Peyer's patch (tissue), 4 donors: ENCODE measurements around the gene THPO.

Source experiments
- POLR2A ChIP-seq, 2 donors: fragments of 450-650 bp; IDR thresholded peaks; one replicate each; pipeline ENCODE4 v1.5.1; 2017; ENCODE audit warnings: antibody characterized with exemption in 2 of 2, mild to moderate bottlenecking in 2 of 2, moderate library complexity in 2 of 2
- TF ChIP-seq, protein P1 (sequence below), 6 experiments: fragments of 450-650 bp in 4 of 6; fragments of 200-600 bp in 2 of 6; sonication (generic) in 1 of 6; IDR thresholded peaks; one replicate each; pipeline ENCODE4 v1.5.1; 2017 to 2019; ENCODE audit warnings: antibody characterized with exemption in 6 of 6, mild to moderate bottlenecking in 3 of 6, moderate library complexity in 1 of 6

DNA sequence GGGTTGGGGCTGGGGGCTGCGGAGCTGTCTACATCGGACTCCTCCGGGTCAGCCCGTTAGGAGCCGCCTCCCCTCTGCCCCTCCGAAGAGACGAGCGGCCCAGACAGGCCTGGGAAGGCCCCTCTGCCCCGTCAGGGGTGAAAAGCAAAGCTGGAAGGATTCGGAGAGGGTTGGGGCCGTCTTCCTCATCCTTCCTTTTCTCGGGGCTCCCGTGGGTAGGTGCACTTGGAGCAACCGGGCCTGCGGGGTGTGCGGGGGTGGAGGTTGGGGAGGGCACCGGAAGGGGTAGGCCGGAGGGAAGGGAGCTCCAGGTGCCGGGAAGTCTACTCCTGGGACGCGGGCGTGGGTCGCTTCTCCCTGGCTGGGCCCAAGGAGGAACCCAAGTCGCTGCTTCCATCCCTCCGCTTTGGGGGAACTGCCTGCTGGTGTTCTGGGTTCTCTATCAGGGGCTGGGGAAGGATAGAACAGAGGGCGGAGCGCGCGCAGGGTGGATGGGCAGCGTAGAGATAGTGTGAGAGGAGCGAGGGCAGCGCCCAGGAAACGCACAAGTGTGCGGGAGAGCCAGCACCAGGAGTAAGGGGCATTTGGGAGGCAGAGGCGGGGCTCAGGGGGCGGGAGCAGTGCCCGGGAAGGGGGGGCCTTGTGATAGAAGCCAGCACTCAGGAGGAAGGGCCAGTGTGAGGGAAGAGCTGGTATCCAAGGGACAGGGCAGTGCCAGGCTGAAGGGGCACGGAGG lies 15.9 kb downstream of the THPO start:
- TF ChIP-seq POLR2A (IDR thresholded peaks at IDR 0.05) = peak; percentile 69 to 70
- TF ChIP-seq, protein P1, sequence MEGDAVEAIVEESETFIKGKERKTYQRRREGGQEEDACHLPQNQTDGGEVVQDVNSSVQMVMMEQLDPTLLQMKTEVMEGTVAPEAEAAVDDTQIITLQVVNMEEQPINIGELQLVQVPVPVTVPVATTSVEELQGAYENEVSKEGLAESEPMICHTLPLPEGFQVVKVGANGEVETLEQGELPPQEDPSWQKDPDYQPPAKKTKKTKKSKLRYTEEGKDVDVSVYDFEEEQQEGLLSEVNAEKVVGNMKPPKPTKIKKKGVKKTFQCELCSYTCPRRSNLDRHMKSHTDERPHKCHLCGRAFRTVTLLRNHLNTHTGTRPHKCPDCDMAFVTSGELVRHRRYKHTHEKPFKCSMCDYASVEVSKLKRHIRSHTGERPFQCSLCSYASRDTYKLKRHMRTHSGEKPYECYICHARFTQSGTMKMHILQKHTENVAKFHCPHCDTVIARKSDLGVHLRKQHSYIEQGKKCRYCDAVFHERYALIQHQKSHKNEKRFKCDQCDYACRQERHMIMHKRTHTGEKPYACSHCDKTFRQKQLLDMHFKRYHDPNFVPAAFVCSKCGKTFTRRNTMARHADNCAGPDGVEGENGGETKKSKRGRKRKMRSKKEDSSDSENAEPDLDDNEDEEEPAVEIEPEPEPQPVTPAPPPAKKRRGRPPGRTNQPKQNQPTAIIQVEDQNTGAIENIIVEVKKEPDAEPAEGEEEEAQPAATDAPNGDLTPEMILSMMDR (IDR thresholded peaks at IDR 0.05) = no peak
